Activated T-helper 9 cell treated with anti-CD3 and anti-CD28 coated beads, Interleukin-2, amount 50 U/mL, for 16 hours (primary cell): ENCODE results near the gene DCLK3.

Source experiments
- DNase-seq: peaks from one replicate; pipeline ENCODE4 v3.0.0-alpha.2; 2020; ENCODE audit warnings: low read depth

Gene DCLK3

DNA sequence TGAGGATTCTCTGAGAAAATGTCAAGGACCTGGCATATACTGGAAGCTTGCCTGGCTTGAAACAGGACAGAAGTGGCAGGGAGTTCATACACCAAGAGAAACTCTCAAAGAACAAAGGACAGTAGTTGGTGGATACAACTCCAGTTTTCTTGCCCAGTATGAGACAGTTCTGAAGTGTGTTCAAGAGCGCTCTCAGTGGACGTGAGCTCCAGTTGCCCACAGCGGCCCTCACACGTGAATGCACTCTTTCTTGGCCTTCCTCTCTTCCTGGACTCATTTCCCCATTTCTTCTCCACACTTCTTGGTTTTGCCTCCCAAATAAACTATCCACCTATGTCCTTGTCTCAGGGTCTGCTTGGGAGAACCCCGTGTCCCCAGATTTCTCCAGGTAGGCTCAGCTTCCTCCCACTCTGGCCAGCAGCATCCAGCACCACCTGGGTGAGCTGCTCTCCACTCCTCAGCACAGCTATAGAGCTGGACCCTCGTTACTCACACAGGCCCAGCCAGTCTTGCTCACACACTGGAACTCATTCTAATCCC, 54.5 kb downstream of the DCLK3 start:
- no peak for DNase-seq

GRCh38 chr3:36709281-36709680, 55.1 kb downstream of the DCLK3 start:
- DNase-seq, result no peak

DNA sequence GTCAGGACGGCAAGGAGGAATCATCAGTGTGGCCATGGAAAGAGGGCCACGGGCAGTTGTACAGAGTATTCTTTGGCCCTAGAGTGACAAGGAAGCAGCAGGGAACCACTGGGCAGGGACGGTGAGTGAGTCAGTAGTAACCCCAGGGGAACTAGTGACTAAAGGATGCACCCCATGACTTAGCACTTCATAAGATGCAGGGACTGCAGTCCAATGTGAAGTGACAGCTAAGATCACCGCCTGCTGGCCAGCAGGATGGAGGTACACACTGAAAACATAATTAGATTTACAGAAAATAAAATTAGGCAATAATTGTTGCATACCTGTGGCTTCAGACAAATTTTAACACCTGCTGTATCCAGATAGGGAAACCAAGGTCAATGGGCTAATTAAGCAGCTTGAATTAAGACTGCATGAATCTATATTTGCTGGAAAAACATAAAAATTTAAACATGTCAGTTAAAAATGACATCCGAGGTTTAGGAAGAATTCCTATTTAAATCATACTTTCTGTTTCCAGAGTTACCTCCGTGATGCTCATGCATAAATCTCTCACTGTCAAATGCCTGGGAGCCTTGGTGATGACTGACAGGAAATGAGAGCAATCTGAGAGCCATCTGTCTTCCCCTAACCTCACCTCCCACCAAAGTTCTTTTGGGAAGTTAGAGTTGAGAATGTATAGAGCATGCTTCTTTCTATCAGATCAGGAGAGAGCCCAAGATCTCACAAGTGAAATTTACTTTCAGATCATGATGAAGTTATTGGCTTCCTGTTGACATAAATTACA, 56.5 kb downstream of the DCLK3 start:
- DNase-seq, result no peak

- DNase-seq, result no peak
These were observed 59.3 kb downstream of the DCLK3 start for GRCh38 chr3:36705015-36705414.

DNA sequence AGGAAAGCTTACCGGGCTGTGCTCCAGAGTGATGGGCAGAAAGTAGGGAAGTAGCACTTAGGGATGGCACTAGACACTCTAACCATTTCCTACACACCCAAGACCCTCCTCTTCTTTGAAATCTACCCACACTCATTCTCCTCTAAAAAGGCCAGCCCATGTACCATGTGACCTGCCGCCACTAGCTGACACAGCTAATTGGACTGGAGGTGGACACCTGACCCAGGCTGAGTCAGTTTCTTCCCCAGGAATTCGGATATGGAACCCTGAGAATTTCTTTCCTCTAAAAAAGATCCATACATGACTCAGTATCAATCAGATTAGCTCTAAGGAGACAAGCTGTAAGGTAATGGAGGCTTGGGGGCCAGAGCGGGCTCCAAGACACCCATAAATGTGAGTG, 60.1 kb downstream of the DCLK3 start:
- DNase-seq, result no peak

- DNase-seq, result no peak
These were observed 63.1 kb downstream of the DCLK3 start for GRCh38 chr3:36701249-36701572.

DNA sequence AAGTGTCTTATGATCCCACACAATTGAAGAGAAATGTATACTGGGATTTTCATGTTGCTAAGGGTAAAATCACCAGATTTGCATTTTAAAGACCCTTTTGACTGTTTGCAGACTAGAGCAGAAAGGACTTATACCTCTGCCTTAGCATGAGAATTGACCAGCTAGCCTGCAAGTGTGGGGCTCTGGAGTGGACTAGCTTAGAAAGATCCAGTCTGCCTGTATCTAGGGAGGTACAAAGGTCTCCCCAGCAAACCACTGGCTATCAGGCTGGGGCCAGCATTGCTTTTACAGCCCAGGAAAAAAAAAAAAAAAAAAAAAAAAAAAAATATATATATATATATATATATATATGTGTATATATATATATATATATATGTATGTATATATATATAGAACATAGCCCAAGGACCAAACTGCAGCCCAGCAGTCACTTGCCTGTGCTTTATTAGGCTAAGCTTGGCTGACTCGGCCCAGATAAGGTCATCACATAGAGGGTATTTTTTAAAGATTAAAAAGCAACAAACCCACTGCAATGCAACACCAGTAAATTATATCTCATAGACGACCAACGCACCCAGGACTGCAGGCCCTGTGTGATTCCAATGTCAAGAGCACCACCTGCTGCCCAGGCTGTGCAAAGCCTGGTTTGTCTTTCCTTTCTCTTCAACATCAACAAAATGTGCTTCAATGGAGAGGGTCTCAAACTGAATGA, 63.7 kb downstream of the DCLK3 start:
- DNase-seq, result no peak

GRCh38 chr3:36698314-36698713, 66.0 kb downstream of the DCLK3 start:
- DNase-seq, result no peak

DNA sequence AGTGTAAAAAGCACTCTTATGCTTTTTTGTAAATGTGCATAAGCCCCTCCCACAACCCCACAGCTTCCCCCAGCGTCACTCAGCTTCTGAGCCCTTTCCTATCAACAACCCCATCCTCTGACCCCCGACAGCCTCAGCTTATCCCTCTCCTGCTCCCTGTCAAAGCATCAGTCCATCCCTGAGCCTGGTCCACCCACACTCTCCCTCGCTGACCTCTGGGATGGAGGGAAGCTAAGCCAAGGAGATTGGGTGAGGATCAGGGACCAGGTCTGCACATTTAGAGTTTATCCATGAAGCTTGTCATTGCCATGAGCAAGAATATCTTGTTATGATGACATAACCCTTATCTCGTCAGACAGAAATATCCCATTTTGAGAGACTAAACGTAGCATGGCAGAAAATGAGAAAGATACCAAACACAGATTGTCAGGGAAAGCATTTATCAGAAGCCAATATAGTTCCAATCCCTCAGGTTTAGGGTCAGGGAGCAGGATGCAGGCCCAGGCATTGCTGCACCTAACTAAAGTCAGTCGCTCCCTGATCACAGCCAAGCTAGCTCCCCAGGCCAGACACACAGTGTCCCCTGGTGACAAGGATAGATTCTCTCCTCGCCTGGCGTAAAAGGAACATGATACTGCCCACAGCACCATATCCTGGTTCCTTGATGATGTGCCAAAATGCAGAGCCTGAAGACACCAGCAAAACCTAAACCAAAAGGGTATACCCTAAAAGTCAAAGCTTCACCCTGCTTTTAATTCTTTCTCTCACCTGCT, 66.9 kb downstream of the DCLK3 start:
- no peak for DNase-seq

- no peak for DNase-seq
These were observed 67.6 kb downstream of the DCLK3 start for GRCh38 chr3:36696799-36697198.

GRCh38 chr3:36695769-36696137, 68.6 kb downstream of the DCLK3 start:
- no peak for DNase-seq

DNA sequence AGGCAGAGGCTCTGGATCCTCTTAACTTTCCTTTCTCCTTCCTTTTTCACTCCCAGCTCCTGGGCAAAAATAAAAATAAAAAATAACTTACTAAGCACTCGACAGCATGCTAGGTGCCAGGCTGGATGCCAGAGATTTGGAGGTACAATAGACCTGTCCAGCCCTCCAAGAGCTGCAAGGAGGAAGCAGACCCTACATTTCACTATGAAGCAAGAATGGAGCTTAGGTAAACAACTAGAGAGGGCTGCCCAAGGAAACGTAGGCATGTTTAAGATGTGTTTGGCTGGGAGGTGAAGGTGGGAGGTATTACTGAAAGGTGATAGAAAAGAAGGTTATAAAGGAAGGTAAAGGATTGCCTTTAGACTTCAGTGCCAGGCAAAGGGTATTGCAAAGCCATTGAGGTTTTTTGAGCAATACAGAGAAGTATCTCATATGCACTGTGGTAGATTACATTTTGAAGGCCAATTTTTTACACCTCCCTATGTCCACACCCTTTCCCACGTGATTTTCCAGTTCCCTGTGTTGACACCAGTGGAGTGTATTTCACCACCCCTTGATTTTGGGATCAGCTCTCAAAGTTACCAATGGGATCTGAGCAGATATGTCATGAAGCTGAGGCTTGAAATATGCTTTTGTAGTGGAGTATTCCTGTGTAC, 69.1 kb downstream of the DCLK3 start:
- DNase-seq, result no peak

- DNase-seq, result no peak
These were observed 70.7 kb downstream of the DCLK3 start for GRCh38 chr3:36693670-36694069.

GRCh38 chr3:36689560-36689959, 74.8 kb downstream of the DCLK3 start:
- no peak for DNase-seq

- no peak for DNase-seq
These were observed 75.5 kb downstream of the DCLK3 start for GRCh38 chr3:36688815-36689214.

DNA sequence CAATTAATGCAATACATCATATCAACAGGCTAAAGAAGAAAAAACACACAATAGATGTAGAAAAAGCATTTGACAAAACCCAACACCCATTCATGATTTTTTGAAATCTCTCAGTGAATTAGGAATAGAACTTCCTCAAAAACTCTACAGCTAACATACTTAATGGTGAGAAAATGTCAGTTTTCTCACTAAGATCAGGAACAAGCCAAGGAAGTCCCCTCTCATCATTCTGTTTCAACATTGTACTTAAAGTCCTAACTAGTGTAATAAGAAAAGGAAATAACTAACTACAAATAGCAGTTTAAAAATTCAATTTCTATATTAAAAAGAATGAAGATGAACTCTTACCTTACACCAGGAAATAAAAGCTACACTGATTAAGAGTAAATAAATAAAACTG, 77.8 kb downstream of the DCLK3 start:
- no peak for DNase-seq

- no peak for DNase-seq
These were observed 82.5 kb downstream of the DCLK3 start for GRCh38 chr3:36681867-36682266.

DNA sequence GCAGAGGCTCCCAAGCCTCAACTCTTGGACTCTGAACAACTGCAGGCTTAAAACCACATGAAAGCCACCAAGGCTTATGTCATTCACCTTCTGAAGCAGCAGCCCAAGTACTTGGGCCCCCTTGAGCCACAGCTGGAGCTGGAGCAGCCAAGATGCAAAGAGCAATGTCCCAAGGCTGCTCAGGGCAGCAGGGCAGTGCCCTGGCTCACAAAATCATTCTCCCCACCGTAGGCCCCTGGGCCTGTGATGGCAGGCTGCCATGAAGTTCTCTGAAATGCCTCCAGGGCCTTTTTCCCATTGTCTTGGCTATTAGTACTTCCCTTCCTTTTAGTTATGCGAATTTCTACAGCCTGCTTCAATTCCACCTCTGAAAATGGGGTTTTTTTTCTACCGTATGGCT, 83.4 kb downstream of the DCLK3 start:
- no peak for DNase-seq

GRCh38 chr3:36679384-36680200, 84.8 kb downstream of the DCLK3 start:
- DNase-seq, result no peak

DNA sequence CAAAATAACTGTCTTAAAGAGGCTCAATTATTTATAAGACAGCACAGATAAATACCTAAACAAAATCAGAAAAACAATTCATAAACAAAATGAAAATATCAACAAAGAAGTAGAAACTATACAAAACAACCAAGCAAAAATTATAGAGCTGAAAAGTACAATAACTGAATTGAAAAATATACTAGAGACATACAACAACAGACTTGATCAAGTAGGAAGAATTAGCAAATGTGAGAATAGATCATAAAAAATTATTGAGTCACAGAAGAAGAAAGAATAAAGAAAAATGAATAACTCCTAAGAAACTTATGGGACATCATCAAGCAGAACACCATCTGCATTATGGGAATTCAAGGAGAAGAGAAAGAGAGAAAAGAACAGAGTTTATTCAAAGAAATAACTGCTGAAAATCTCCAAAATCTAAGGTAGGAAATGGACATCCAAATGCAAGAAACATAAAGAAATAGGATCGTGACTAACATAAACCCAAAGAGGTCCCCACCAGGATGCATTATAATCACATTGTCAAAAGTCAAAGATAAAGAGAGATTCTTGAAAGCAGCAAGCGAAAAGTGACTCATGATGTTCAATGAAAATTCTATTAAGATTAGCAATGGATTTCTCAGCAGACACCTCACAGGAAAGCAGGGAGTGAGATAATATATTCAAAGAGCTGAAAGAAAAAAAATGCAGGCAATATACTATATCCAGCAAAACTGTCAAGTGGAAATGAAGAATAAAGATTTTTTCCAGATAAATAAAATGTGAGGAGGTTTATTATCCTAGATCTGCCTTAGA, 85.9 kb downstream of the DCLK3 start:
- no peak for DNase-seq
